HEK293 (cell line): Measurements from ENCODE around the gene CACNA1H.

Experiments
- ZEB2 ChIP-seq: fragments of 450-650 bp; formaldehyde crosslinking; IDR thresholded peaks from 2 replicates; pipeline ENCODE4 v1.5.1; 2016; ENCODE audit warnings: missing biosample characterization, missing genetic modification characterization
- TF ChIP-seq, protein P1 (sequence below): fragments of 450-650 bp; formaldehyde crosslinking; IDR thresholded peaks from 2 replicates; pipeline ENCODE4 v1.5.1; 2016; ENCODE audit warnings: missing biosample characterization, missing genetic modification characterization
- TF ChIP-seq, protein P2 (sequence below): sonication (generic); formaldehyde crosslinking; IDR thresholded peaks from 2 replicates; pipeline ENCODE4 v1.8.1; 2022; ENCODE audit warnings: mild to moderate bottlenecking, moderate library complexity, missing genetic modification reagents

DNA sequence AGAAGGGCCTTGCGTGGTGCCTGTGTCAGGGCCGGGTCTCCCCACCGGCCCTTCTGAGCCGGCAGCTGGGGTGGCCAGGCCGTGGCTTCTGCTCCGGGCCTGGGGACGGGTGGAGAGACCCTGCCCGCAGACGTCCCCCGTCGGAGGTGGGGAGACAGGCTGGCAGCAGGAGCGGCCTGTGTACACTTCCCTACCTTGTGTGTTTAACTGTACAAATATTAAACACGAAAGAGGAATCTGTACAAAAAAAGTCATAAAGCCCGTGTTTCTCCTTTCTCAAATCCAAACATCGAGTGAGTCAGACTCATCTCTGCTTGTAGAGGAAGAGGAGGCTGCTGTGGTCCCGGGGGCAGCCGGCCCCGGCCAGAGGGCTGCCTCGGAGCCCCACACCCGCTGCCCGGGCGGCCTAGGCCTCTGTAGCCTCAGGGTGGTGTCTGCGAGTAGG is 2.0 kb downstream of the CACNA1H start:
- TF ChIP-seq, protein P1, sequence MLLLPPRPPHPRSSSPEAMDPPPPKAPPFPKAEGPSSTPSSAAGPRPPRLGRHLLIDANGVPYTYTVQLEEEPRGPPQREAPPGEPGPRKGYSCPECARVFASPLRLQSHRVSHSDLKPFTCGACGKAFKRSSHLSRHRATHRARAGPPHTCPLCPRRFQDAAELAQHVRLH (tag by site-specific recombination): no peak
- no peak for TF ChIP-seq ZEB2 (tag by site-specific recombination)
- TF ChIP-seq, protein P2, sequence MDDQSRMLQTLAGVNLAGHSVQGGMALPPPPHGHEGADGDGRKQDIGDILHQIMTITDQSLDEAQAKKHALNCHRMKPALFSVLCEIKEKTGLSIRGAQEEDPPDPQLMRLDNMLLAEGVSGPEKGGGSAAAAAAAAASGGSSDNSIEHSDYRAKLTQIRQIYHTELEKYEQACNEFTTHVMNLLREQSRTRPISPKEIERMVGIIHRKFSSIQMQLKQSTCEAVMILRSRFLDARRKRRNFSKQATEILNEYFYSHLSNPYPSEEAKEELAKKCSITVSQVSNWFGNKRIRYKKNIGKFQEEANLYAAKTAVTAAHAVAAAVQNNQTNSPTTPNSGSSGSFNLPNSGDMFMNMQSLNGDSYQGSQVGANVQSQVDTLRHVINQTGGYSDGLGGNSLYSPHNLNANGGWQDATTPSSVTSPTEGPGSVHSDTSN (CRISPR knock-in tag): no peak
